ENCODE measurements around the gene TNFAIP8L2.

- no peak for TF ChIP-seq CTCF (IDR thresholded peaks at IDR 0.05)
- no peak for TF ChIP-seq POLR2A (IDR thresholded peaks at IDR 0.05)
Measured at GRCh38 chr1:151171190-151171589, 14.7 kb downstream of the TNFAIP8L2 start.
